GM10847 (cell line): ENCODE results near the gene SLC19A3.

Source experiments
- POLR2A ChIP-seq: IDR thresholded peaks from 2 replicates; pipeline ENCODE4 v1.6.1; 2011; ENCODE audit not compliant: insufficient read length; ENCODE audit errors: extremely low read depth

SLC19A3 gene

DNA sequence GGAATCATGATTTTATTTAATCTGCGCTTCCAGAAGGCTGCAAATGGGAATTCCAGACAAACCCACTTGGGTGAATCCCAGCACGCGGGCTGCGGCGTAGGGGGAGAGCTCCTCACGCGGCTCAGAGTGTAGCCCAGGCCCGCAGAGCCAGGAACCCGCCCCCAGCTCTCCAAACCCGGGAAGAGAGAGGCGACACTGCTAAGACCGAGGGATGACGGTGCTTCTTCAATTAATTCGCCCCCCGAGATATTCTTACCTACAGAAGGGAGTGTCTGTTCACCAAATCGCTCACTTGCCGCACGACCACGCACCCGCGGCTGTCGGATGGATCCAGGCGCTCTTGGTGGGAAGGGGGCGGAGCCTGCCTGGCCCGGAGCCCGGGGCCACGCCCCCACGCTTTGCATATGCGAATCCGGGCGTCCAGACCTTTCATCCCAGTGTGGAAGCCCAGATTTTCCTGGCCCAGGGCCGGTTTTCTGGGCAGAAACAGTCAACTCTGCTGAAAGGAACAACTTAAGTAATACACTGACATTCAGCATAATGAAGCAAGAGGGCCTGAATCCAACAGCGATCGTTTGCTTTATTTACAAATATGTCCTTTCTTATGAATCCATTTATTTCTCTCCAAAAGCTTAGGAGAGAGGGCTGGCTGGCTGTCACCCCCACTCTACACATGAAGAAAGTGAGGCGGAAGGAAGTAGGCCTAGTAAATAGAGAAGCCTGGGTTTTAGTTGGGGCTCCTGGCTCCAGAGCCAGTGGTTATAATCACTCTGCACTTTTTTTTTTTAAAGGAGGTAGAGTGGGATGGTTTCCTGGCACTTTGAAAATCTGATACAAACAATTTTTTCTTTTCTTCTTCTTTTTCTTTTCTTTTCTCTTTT, at the start of gene SLC19A3:
TSS of gene SLC19A3 (minus strand) at position 342 of the 881 bp plus-strand sequence. CDS start 15,710 bp downstream, outside the sequence.
- TF ChIP-seq POLR2A: no peak

DNA sequence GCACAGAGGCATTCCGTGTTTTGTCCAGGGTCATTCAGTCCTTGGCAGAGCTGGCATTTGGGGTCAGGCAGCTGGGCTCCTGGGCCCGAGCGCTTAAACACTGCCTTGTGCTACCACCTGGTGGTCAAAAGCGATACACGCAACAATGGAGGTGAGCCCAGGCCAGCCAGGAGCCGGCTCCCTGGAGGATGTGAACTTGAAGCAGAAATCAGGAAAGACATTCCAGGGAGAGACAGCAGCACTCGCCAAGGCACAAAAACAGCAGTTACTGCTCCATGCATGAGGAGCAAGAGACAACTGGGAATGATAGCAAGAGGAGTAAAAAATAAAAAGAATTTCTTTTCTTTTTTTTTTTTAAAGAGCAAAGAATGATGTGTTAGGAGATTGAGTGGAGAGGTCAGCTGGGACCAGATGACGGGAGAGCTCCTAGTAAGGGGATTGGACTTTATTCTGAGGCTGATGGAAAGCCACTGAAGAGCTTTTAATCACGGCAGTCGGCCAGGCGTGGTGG, 48.6 kb upstream of the SLC19A3 start:
- no peak for TF ChIP-seq POLR2A

DNA sequence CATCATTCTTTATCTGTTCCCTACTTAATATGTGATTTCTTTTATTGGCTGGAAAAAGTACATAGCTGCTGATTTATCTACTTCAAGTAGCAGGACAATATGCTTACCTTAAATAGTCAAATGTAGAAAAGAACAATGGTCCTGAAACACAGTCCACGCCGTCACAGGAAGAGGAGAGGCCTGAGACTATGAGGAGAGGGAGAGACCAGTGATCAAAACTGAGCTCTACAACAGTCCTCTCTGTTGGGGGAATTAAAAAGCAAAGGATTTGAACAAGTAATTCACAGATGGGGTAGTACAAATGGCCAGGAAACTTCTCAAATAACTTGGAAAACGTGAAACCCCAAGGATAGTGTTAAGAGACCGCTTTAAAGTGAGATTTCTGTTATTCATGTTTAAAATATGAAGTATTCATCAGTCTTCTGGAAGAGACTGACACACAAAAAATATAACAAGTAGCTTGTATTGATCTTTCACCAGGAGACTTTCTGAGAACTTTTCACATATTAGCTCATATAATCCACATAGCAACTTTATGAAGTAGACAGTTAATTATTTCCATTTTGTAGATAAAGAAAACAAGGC, 48.1 kb upstream of the SLC19A3 start:
- no peak for TF ChIP-seq POLR2A

DNA sequence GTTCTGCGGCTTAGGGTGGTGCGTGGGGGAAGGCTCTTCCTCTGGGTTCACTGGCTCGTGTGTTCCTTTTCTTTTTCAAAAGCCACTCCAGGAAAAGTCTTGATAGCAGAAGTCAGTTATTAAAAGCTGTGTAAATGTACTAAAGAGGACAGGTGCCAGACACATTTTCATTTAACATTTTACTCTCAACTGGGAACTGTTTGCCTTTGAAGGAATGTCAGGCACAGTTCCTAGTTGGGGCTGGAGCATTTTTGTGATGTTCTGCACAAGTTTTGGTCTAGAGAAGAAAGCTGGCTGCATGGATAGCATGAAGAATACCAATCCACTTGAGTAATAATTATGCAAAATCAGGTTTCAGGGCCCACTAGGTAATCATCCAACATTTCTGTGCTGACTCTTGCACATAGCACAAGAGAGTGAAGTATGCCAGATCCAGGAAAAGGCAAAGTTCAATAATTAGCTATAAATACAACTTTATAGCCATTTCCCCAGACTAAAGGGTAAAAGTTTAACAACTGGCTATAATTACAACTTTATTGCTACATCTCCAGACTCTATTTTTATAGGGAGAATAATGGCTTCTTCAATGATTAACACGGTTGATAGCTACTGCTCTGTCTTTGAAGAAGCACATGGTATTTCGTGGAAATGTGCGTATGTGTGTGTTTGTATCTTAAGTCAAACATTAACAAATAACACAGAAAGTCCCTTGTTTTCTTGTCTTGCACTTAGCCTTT, 44.1 kb upstream of the SLC19A3 start:
- TF ChIP-seq POLR2A: no peak

DNA sequence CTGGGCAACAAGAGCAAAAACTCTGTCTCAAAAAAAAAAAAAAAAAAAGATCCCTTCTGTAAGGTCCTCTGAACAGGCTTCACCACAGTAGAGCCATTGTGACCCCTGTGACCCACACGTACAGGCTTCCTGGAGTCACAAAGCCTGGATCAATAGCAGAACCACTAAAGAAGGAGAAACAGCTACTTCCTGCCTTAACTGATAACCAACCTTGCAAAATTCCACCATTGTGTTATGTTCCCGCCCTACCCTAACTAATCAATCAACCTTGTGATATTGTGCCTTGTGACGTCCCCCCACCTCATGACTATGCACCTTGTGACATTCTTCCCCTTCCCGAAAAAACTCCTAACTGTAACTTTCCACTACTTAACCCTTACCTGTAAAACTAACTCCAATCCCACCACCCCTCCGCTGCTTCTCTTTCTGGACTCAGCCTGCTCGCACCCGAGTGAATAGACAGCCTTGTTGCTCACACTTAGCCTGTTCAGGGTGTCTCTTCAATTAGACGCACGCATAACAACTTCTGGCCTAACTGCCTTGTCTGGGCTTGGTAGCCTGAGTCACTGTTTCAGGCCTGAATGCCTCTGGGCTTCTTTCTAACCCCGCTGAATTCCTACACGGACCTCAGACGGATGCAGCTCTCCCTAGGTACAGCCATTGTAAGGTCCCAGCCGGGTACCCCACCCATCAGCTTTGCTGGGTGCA, 41.7 kb upstream of the SLC19A3 start:
- TF ChIP-seq POLR2A: no peak

DNA sequence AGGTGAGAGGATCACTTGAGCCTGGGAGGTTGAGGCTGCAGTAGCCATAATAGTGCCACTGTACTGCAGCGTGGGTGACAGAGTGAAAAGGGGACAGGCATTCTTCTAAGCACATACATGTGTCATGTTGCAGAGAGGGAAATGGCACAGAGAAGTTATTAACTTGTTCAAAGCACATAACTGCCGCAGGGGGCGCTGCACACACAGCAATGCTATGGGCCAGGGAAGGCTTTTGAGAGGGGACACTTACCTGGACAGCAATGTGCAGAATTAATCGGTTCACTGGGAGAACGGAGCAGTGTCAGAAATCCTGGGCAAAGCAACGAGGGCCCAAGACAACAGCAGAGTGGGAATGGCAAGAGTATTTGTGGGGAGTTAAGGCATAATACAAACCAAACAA, 30.3 kb upstream of the SLC19A3 start:
- TF ChIP-seq POLR2A: no peak

DNA sequence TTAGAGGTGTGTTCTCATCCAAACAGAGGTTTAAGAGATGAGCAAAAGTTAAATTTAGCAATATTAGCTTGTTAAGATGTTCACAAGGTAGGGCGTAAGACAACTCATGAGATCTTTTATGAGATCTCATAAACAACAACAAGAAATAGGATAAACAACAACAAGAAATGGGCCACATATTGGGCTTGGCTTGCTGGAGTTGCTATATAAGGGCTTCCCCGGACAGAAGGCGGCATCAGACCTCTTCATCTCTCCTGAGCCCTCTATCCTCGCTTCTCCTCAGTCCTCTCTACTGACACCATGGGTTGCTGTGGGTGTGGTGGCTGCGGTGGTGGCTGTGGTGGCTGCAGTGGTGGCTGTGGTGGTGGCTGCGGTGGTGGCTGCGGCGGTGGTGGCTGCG, 27.8 kb upstream of the SLC19A3 start, which contains the start of gene SCYGR8:
TSS of gene SCYGR8 (plus strand) at position 301 of the 400 bp plus-strand sequence. CDS start at position 301, 0 bp downstream.
- TF ChIP-seq POLR2A: no peak

DNA sequence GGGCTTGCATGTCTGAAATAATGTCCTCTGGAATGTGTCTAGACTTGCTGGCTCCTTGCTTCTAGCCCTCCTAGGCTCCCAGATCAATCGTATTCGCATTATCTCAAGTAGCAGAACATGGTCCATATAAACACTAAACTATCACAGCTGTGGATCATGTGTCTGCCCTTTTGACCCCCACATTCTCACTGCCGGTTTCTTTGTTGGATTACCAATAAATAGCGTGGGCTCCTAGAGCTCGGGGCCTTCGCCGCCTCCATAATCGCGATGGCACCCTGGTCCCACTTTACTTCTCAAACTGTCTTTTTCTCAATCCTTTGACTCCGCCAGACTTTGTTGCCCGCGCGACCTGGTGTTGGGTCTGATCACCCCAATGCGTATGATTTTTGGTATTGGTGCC, 21.5 kb upstream of the SLC19A3 start:
- TF ChIP-seq POLR2A: no peak

DNA sequence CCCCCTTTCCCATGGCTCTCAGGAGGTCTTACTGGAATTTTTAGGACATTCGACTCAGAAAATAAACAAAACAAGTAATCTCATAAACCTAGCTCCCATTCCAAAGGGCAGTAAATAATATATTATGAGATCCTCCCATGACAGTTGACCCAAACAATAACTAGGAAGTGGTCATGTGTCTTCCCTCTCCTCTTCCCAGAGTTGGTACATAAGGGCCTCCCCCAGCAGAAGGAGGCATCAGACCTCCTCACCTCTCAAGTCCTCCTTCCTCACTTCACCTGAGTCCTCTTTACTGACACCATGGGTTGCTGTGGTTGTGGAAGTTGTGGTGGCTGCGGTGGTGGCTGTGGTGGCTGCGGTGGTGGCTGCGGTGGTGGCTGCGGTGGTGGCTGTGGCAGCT, 10.2 kb upstream of the SLC19A3 start, which contains the start of gene SCYGR7:
TSS of gene SCYGR7 (plus strand) at position 301 of the 400 bp plus-strand sequence. CDS start at position 301, 0 bp downstream.
- no peak for TF ChIP-seq POLR2A

DNA sequence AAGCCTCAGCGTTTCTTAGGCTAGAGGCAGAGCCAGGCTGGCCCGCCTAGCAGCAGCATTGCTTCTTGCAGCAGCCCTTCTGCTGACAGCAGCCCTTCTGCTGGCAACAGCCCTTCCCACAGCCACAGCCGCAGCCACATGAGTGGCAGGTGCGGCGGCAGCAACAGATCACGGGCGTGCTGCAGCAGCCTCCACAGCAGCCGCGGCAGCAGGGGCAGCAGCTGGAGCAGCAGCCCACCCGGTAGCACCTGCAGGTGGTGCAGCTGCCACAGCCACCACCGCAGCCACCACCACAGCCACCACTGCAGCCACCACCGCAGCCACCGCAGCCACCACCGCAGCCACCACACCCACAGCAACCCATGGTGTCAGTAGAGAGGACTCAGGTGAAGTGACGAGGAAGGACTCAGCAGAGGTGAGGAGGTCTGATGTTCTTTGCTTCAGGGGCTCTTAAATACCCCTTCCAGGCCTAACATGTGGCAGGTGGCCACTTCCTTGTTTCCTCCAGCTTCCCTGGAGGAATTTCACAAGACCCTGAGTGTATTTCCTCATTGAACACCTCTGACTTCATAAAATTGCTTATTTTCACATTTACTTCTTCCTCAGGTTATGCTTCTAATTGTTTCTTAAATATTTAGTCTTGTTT, 6.7 kb upstream of the SLC19A3 start, which contains the start of gene SCYGR6:
TSS of gene SCYGR6 (minus strand) at position 364 of the 646 bp plus-strand sequence. CDS start at position 364, 0 bp downstream.
- no peak for TF ChIP-seq POLR2A

DNA sequence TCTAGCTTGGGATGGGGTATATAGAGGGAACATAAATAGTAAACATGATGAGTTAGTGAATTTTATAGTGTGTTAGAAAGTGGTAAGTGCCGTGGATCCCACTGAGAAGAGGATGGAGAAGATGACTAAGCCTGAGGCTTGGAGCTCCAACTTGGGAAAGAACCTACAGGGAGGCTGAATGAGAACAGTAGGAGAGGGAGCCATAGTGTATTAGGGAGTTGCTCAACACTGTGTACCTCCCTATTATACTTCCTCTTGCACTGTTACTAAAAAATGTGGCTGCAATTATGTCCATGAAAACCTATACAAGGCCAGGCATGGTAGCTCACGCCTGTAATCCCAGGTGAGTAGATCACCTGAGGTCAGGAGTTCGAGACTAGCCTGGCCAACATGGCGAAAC, 2.9 kb upstream of the SLC19A3 start:
- no peak for TF ChIP-seq POLR2A

DNA sequence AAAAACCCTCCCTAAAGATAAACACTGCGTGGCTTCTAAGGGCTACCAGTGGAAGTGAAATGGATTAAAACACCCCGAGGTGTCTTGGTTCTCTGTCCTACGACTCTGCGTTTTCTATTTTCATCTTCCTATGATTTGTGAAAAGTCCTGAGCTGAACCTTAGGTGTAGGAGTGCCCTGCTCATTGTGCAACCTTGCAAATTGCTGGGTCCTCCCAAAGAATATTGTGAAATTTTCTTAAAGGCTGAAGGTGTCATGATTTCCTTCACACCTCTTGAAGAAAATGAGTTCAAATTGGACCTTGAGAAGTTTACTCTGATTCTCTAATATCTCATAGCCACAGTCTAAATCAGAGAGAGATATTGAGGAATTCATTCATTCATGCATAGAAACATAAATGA, 1.8 kb upstream of the SLC19A3 start:
- no peak for TF ChIP-seq POLR2A

DNA sequence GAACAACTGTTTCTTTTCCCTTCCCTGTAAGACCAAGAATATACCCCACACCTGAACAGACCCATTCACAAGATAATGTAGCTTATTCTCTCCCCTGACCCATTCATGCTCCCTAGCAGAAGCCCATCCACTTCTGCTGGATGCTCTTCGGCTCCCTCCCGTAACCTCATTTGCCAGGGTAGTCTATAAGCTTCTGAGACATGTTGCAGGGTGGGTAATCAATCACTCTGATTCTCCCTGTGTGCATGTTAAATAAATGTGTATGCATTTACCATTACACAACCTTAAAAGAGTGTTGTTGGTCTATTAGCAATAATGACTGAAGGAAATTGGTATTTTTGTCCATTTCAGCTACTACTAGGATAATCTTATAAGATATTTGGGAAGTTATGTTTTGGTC, 1.3 kb downstream of the SLC19A3 start:
- no peak for TF ChIP-seq POLR2A

DNA sequence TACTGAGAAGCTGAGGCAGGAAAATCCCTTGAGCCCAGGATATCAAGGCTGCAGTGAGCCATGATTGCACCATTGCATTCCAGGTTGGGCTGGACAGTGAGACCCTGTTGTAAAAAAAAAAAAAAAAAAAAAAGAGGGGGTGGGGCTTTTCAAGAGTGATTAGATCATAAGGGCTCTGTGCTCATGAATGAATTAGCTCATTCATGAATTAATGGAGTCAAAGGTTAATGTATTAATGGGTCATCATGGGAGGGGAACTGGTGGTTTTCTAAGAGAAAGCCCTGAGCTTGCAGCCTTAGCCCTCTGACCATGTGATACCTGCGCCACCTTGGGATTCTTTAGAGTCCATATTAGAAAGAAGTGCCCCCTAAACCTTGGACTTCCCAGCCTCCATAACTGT, 4.5 kb downstream of the SLC19A3 start:
- no peak for TF ChIP-seq POLR2A
